ENCODE data around the gene SLC25A1.

SLC25A1 gene

DNA sequence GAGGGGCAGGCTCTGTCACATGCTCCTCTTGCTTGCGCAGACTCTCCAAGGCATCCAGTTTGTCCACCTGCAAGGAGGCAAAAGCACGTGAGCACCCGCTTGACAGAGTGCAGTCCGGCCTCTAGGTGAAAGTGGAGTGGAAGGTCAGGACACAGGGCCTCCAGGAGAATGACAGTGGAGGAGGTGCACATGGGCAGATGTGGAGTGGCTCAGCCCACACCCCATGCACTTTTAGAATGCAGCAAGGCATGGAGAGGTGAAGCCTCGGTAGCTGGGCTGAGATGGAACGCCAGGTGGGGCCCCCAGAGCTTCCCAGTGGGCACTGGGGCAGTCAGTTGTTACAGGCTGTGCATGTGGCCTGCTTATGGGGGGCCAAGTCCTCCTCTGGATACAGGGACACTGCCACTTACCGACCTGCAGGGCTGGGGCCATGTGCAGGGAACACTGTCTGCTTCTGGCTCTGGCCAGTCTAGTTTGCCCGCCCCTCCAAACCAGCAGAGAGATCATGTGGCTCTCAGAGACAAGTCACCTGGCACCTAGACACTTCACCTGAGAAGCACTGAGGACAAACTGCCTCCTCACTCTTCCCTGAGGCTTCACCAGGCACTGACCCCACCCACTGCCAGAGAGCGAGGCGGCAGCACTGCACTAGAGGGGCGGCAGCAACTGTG is 2.3 kb upstream of the SLC25A1 start:
- peak; percentile 43 for DNase-seq (ENCODE audit: low spot score)

DNA sequence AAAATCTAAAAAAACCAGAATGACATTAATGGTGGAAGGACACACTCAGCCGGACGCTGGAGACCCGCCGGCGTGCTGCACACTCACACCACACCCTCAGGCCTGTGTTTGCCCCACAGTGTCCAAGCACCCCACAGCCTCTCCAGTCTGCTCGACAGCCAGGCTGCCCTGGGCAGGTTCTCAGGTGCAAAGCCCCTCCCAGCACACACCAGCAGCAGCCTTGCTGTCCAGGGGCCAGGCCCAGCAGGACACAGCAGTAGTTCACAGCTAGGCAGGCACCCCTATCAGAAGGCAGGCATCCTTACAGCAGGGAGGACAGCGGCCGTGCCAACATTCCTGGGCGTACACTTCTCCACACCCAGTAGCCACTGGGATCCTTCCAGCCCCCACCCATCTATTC is 1.7 kb upstream of the SLC25A1 start:
- DNase-seq (ENCODE audit: low spot score): peak; percentile 46

DNA sequence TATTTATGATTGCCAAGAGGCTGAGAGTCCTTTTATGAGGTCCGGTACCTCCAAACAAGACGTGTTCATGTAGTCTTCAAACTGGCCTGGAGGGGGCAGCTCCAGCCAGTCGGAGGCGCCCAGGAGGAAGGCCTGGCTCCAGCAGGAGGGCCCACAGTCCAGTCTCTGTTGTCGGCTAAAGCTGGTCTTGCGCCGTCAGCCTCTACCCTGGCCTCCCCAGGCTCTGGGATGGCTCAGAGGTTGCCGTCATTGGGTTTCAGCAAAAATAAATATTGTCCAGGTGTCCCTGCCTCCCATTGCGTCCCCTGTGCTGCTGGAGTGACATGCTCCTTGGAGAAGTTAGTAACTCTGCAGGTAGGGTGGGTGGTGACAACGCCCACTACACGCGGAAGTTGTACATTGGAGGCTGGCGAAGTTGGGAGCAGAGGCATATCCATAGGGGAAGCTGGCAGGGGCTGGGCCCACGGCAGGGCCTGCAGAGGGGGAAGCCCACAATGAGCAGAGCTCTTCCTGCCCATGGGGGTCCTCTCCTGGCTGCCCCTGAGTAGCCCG is 1.0 kb upstream of the SLC25A1 start:
- peak; percentile 87 for DNase-seq (ENCODE audit: low spot score)

DNA sequence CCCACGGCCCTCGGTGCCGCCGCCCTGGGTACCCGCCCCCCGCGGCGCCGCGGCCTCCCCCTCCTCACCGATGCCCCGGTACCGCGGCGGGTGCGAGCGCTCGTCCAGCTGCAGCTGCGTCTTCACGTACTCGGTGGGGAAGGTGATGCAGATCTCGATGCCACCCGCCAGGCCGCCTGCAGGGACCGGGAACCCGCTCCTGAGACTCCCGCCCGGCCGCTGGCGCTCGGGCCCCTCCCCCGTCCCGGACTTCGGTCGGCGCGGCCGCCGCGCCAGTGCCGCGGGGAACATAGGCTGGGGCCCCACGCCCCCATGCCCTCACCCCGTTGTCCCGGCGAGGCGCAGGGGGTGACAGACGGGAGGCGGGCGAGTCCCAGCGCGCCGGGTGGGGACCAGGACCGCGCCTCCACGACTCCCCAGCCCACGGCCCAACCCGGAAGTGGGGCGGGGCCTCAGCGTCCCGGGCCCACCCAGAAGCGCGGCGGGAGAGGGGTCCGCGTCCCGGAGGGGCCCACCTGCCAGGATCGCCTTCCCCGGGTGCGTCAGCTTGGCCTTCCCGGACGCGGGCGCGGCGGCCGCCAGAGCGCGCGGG is 375 bp downstream of the SLC25A1 start:
- peak; percentile 76 for DNase-seq (ENCODE audit: low spot score)

DNA sequence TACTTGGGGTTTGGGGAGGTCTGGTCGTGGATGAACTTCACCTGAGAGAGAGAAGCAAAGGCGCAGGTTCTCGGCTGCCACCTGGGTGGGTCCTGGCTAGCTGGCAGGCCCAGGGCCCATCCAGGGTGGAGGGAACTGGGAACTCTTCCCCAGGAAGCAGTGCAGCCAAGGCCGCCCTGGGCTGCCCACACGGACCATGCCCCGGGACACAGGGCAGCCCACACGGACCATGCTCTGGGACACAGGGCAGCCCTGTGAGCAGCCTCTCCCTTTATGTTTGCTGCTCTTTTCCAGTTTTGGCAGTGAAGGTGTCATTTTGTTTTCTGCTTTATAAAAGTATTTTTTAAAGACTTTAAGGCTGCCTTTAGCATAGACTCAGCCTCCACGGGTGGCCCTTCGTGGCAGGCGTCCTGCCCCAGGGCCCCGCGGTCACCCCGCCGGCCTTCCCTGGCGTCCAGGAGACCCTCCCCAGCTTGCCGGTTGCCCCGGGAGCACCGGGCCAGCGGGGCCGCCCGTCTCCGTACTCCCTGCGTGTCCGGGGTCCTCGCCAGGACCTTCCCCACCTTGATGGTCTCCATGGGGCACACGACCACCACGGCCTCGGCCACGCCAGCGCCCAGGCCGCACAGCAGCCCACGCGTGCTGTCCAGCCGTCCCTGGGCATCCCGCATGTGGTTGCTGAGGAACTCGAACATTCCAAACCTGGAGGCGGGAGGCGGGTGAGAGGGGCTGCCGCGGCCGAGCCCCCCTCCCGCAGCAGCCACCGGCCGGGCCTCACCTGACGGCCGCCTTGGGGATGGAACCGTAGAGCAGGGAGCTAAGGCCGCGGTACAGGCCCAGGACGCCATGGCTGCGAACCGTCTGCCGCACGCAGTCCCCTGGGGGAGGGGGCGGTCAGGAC is 1.1 kb downstream of the SLC25A1 start:
- no peak for DNase-seq (ENCODE audit: low spot score)

DNA sequence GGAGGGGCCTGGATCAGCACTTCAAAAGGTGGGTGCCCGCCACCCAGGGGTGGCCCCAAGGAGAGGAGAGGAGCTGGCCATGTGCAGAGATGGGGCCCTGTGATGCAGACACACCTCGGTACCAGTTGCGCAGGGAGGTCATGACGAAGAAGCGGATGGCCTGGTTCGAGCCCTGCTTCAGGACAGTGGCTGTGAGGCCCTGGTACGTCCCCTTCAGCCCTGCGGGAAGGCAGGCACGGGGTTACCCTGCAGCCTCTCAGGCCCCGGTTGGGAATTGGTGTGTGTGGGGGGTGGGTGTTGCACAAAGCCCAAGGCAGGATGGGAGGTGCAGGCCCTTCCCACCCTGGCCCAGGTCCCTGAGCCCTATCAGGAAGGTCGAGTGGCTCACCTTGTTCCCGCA is 1.8 kb downstream of the SLC25A1 start:
- DNase-seq (ENCODE audit: low spot score): no peak

DNA sequence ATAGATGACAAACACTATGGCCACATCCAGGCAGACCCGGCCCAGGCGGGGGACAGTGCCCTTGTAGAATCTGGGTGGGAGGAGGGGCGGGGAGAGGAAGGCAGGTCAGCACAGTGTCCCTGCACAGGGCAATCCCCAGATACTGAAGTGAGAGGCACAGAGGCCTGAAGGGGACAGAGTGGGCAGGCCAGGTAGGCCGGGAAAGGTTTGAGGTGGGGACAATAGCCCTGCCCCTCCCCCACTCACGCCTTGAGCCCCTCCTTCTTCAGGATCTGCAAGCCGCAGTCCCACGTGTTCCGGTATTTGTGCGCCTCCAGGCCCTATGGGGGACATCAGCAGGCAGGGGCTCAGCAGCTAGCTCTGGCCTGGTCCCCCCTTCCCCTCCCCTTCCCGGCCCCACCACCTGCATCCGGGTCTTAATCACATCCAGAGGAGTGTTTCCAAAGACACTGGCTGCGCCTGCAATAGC is 2.3 kb downstream of the SLC25A1 start:
- DNase-seq (ENCODE audit: low spot score): no peak

DNA sequence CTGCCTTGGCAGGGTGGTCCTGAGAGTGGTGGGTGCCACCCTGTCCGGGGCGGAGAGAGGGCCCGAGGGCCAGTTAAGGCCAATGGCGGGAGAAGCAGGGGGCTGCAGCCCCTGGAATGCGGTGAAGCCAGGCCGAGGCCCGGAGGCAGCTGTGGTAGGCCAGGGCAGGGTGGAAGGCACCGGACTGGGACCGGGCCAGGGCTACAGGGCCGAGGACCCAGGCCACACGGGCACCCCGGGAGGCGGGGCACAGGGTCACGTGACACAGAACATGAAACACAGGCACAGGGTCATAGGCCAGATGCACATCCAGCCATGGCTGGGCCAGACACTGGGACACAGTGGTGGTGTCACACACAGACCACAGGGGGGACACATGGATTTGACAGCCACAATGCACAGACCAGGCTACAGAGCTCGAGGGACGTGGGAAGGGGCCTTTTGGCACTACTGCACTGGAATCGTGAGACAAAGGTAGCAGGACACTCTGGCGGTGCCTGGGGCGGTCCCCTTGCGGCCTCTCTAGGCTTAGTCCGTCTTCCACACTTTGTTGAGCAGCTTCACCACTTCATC is 2.8 kb downstream of the SLC25A1 start:
- peak; percentile 42 for DNase-seq (ENCODE audit: low spot score)

DNA sequence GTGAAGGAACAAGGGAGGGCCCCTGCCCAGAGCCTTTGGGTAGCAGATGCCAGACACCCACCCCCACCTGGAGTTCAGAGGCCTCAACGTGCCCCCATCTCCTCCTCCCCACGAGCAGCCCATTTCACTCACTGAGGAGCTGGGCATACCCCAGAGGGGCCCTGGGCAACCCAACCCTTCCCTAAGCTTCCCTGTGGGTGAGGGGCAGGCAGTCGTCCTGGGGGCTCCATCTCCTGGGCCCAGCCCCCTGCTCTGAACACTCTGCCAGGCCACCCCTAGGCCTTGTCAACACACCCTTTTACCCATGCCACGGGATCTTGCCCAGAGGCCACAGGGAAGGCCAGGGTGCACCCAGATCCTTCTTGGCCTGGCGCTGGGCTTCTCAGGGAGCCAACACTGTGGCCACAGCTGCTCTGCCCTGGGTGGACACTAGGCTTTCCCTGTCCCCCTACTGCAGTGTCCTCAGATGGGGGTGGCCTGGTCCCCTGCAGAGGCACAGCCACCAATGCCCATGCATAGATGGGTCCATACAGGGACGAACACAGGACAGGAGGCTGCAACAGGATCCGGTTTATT is 3.4 kb downstream of the SLC25A1 start:
- no peak for DNase-seq (ENCODE audit: low spot score)

DNA sequence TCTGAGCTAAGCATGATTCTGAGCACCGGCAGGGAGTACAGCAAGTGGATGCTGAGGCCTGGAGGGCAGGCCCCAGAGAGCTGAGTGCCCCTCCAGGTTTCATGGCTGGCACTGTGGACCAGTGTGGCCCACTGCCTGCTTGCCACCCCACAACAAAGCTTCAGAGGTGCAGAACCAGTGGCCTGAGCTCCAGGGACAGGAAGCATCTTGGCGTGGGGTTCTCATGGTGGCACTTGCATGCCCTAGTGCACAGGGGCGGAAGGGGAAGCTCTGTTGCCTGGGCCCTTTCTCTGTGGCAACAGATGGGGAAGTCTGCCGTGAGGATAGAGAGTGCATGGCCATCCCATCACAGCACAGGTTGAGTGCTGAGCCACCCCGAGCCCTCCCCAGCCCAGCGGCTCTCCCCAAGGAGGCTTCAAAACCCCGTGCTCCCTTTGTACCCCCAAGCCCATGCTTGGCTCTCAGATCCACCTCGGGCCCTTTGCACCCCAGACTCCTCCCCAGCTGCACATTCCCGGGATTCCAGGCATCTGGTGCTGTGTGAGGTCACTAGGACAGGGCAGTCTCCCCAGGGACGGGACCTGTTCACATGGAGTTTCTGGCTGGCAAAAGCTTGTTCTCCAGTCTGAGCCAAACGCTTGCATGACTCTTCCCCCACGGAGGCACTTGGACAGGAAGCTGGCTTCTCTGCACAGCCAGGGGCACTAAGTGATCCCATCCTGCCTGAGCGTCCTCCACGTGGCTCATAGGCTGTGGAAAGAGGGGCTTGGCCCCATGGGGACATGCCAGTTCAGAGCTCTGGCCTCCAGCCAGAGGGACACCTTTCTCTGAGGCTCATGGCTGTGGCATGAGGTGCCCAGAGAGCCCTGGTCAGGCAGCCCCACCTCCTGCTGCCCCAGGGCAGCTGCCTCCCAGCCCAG is 4.2 kb downstream of the SLC25A1 start:
- DNase-seq (ENCODE audit: low spot score): no peak

DNA sequence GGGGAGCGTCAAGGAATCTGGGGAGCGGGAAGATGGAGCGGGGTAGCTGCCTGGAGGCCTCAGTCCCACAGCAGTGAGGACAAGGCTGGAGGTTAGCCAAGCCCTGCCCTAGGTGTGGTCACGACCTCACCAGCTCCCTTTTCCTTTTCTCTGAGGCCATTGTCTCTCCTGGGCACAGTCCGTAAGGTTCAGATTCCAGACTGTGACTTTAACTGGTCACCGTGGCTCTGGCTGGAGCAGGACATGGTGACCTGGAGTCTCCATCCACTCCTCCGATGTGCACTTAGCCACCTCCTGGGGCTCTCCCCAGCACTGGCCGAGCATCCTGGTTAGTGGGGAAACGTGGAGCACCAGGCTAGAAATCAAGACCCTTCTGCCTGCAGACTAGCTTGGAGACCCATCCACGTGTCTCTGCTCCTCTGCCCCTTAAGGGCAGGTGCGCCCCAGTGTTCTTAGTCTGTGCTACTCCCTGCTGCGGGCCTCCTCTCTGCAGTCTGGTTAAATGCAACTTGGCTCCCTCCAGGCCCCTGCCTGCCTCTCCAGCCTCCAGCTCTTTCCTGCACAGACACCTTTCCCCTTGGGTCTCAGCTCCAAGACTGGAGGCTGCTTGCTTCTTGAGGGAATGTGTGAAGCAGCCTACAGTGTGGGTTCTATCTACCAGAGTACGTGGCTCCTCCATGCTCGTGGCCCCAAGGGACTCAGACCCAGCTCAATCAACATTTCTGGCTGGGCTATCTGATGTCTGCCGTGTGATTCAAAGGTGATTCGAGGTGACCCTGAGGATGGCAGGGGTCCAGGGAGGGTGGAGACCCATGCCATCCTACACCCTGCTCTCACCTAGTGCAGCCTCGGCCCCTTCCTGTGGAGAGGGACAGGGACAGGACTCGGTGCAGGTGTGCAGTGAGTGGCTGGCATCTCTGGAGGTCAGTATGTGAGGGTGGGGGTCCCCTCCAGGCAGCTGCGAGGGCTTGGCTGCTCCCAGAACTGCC is 5.2 kb downstream of the SLC25A1 start:
- DNase-seq (ENCODE audit: low spot score): no peak

DNA sequence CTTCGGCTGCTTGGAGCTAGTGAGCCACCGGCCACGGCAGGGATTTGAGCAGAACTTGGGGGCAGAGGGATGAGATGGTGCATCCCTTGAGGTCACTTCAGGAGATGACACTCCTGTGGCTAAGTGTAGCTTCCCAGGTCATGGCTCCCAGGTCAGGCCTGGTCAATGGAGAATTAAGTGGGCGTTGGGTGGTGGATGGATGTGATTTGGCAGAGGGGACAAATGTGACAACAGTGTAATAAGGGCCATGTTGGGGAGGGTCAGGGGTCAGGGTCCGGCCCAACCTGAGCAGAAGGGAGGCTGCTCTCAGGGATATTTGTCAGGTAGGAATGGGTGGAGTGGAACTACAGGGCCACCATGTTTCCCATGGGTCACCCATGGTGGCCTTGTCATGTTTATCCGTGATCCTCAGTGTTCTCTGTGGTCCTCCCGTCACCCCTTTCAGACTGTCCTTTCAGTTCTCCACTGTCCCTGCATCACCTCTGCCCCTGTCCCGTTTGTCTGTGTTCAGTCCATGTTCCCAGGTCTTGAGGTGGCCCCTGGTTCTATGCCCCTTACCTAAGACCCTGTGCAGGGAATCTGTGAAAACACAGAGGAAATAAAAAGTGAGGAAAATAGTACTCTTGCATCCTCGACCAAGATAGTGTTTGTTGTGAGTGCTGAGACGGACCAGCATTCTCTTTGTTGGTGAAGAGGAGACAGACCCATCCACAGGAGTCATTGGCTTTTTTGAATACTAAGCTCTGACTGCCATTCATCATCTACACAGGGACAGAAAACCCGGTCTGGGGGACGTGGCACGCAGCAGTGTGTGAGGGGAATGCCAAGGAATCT is 6.1 kb downstream of the SLC25A1 start:
- peak; percentile 37 for DNase-seq (ENCODE audit: low spot score)

DNA sequence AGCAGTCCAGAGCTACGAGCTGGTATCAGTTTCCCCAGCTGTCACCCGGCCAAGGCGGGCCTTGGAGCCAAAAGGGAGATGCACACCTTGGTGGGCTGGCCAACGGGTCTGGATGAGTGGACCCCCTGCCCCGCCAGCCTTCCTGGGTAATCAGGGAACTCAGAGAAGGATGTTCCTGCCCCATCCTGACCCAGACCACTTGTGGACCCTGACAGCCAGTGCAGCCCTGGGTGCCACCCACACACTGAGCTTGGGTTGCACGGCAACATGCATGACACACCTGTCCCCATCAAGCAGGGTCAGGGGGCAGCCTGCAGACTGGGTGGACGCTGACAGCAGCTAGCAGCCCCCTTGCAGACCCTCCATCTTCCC is 8.6 kb downstream of the SLC25A1 start:
- DNase-seq (ENCODE audit: low spot score): no peak

DNA sequence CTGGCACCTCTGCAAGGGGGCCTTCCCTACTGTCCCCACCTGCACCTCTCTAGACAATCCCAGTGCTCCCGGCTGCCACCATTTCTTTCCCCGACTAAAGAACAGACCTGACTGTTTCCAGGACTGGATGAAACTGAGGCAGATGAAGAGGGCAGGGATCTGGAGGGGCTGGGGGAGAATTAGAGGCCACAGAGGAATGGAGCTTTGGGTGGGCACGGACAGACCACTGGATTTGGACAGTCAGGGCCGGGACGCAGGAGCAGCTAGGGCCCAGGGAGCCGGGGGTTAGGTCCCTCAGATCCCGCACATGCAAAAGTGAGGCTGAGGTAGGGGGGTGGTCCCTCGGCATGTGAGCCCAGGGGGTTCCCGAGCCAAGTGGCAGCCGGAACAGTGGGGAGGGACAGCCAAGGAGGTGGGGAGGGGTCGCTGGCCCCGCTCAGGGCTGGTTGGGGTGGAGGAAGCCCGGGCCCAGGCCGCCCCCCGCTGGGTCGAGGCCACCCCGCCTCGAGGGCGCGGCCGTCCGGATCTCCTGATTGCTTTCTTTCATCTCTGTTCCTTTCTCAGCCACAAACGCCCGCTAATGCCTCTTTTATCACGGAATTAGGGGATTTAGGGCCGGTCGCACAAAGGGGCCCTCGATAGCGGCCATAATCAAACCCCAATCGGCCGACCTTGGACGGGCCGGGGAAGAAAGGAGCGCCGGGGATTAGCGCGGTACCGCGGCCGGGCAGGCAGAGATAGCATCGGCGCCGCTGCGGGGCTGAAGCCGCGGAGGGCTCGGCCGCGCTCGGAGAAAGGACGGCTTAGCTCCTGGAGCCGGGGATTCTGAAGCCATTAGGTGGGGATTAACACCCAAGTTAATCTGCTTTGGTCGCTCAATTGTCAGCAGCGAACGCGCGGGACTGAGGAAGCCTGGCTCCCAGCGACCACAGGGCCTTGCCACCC is 9.3 kb downstream of the SLC25A1 start:
- DNase-seq (ENCODE audit: low spot score): peak; percentile 86

DNA sequence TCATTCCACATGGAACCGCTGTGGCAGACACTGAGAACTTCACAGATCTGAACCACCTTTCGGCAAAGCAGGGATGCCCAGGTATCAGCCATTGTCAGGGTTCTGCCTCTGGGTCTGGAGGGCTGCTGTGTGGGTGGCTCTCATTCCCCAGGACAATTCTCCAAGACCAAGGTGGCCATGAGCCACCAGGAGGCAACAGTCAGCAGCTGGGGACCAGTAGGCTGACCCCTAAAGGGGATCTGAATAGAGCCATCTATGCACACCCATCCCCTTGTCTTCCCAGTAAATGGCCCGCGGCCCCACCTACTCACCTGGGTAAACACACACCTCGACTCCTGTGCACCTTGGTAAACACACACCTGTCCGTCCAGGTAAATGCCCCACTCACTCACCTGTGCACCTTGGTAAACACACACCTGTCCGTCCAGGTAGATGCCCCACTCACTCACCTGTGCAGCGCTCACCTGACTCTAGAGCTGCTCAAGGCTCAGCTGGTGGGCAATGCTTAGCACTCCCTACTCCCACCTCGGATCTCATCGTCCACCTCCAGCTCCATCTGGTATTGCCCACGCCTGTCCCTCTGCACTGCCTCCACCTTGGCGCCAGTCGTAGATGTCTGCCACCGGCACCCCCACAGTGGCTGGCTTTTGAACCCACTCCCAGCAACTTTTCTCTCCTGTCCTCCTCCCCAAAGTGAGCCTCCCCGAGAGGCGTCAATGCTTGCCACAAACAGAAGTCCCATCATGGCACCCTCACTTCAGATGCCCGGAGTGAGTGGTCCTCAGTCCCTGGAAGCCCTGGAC is 10.2 kb downstream of the SLC25A1 start:
- peak; percentile 38 for DNase-seq (ENCODE audit: low spot score)

DNA sequence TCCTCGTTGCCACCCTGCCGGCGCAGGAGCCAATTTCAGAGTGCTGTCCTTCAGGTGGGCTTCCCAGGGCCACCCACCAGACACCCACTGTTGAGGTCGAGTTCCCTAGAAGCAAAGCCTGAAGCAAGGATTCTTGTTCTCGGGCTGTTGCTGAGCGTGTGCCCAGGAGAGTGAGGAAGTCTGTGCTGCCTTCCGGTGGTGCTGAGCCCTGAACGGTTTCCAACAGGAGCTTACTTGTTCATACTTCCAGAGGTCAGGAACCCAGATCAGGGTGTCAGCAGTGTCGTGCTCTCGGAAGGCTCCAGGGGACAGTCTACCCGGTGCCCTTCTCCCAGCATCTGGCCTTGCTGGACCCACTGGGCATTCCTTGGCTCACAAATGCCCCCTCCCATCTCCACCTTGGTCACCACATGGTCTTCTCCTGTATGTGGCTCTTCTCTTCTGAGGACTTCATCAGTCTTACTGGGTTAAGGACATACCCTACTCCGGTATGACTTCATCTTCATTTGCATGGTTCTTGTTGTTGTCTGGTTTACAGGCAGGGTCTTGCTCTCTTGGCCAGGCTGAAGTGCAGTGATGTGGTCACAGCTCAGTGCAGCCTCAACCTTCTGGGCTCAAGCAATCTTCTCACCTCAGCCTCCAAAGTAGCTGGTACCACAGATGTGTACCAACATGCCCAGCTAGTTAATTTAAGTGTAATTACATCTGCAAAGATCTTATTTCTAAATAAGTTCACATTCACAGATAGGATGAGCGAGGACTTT is 11.2 kb downstream of the SLC25A1 start:
- DNase-seq (ENCODE audit: low spot score): no peak
